HL-60 (cell line): ENCODE results near the gene NHERF1.

Source experiments
- DNase-seq, 2 experiments: peaks; one replicate each; pipeline ENCODE4 v3.0.0-alpha.2; 2010 to 2020; ENCODE audit warnings: low read depth in 1 of 2, low spot score in 1 of 2
- H3K27ac ChIP-seq: fragments of 250-450 bp; sonication (Bioruptor Pico); replicated peaks from 2 replicates; pipeline ENCODE4 v1.5.1; 2020; ENCODE audit warnings: mild to moderate bottlenecking, moderate library complexity
- H3K27me3 ChIP-seq: fragments of 250-450 bp; sonication (Bioruptor Pico); 2 replicates; pipeline ENCODE4 v1.5.1; 2021; ENCODE audit warnings: mild to moderate bottlenecking, moderate library complexity; ENCODE audit not compliant: insufficient read depth, poor library complexity, severe bottlenecking
- H3K4me3 ChIP-seq: replicated peaks from 2 replicates; pipeline ENCODE4 v1.5.1; 2011; ENCODE audit warnings: mild to moderate bottlenecking, control low read depth, low read length; ENCODE audit not compliant: insufficient read depth
- CTCF ChIP-seq: IDR thresholded peaks from one replicate; pipeline ENCODE4 v1.5.1; 2011; ENCODE audit warnings: low read length, control low read depth, inconsistent platforms; ENCODE audit not compliant: insufficient read depth
- GABPA ChIP-seq: IDR thresholded peaks from 2 replicates; pipeline ENCODE4 v1.6.1; 2012; ENCODE audit warnings: low read depth
- POLR2AphosphoS5 ChIP-seq: IDR thresholded peaks from 2 replicates; pipeline ENCODE4 v1.6.1; 2012; ENCODE audit warnings: low read depth
- REST ChIP-seq: IDR thresholded peaks from 2 replicates; pipeline ENCODE4 v1.6.1; 2012; ENCODE audit warnings: low read depth; ENCODE audit not compliant: insufficient replicate concordance
- SPI1 ChIP-seq: IDR thresholded peaks from 2 replicates; pipeline ENCODE4 v1.6.1; 2012; ENCODE audit warnings: low read depth, mild to moderate bottlenecking, borderline replicate concordance

The NHERF1 gene

GRCh38 chr17:74739227-74739831 is 9.1 kb upstream of the NHERF1 start:
- TF ChIP-seq GABPA (no peak), REST (no peak), CTCF (no peak), POLR2AphosphoS5 (no peak), SPI1 (no peak)
- peak in 1 of 2 experiments; percentile 66 for DNase-seq
- no peak overlapping the region for H3K4me3 ChIP-seq
- peak overlapping the region; percentile 84 for H3K27ac ChIP-seq
- H3K27me3 ChIP-seq = no peaks in the 10 kb centered on the region

GRCh38 chr17:74740173-74740572 is 8.3 kb upstream of the NHERF1 start:
- TF ChIP-seq SPI1 (no peak), CTCF (no peak), GABPA (no peak), REST (no peak)
- peak overlapping the region; percentile 82 for H3K27ac ChIP-seq
- no peak overlapping the region for H3K4me3 ChIP-seq
- DNase-seq = peak in 1 of 2 experiments; percentile 42
- no peaks in the 10 kb centered on the region for H3K27me3 ChIP-seq

- Histone ChIP-seq H3K27me3 (no peaks in the 10 kb centered on the region), H3K27ac (peak overlapping the region; percentile 82), H3K4me3 (no peak overlapping the region)
- TF ChIP-seq CTCF (no peak), SPI1 (no peak), REST (no peak), GABPA (no peak), POLR2AphosphoS5 (no peak)
- DNase-seq = no peak
Measured at GRCh38 chr17:74740641-74741387, 7.6 kb upstream of the NHERF1 start.
